Brain microvascular endothelial cell (primary cell): Measurements from ENCODE around the gene EXOC6.

ENCODE experiments used
- DNase-seq: peaks from one replicate; pipeline ENCODE4 v3.0.0-alpha.2; 2020
- H3K27ac ChIP-seq: fragments of 250-450 bp; sonication (Bioruptor Pico); 2 replicates; pipeline ENCODE4 v1.5.1; 2020; ENCODE audit warnings: mild to moderate bottlenecking, moderate library complexity
- H3K27me3 ChIP-seq: fragments of 250-450 bp; sonication (Bioruptor Pico); replicated peaks from 2 replicates; pipeline ENCODE4 v1.5.1; 2020; ENCODE audit warnings: mild to moderate bottlenecking
- H3K36me3 ChIP-seq: fragments of 250-450 bp; sonication (Bioruptor Pico); replicated peaks from 2 replicates; pipeline ENCODE4 v1.5.1; 2020; ENCODE audit warnings: mild to moderate bottlenecking
- H3K4me3 ChIP-seq: 2 replicates; pipeline ENCODE4 v1.5.1; 2011; ENCODE audit warnings: low read depth, mild to moderate bottlenecking, control low read depth, low read length, moderate library complexity
- in situ Hi-C: cut with HindIII; loops from 2 replicates; pipeline ENCODE4 v1.10.0; 2017; ENCODE audit warnings: low sequenced_read_pairs, low pct_ligation_motif_present
- TF ChIP-seq, protein P1 (sequence below): IDR thresholded peaks from 2 replicates; pipeline ENCODE4 v1.5.1; 2011; ENCODE audit warnings: low read depth, mild to moderate bottlenecking, moderate library complexity, low read length, control low read depth, inconsistent platforms; ENCODE audit errors: missing control alignments

Gene EXOC6

DNA sequence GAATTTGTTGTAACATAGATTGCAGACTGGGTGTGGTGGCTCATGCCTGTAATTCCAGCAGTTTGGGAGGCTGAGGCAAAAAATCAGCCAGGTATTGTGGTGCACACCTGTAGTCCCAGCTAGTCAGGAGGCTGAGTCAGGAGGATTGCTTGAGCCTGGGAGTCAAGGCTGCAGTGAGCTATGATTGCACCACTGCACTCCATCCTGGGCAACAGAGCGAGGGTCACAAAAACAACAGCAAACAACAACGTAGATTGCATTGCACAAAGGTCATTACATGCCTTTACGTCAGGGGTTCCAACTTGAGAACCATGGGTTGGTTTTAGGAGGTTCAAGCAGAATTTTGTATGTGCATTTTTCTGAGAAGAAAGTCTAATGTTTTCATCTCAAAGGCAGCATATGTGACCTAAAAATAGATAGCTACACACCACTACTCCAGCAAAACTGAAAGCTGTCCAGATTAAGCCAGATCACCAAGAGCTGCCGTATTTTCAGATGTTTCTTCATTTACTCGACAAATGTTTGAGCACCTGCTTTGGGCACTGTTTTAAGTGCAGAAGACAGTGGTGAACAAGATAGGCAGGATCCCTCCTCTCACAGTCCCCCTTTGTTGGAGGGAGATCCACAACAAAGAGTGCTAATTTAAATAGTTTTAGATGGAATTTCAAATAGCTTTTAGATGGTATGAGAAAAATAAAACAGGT is 183.9 kb downstream of the EXOC6 start:
- Histone ChIP-seq H3K4me3 (no peak overlapping the region), H3K36me3 (no peaks in the 10 kb centered on the region), H3K27ac (no peak overlapping the region), H3K27me3 (no peaks in the 10 kb centered on the region)
- TF ChIP-seq, protein P1, sequence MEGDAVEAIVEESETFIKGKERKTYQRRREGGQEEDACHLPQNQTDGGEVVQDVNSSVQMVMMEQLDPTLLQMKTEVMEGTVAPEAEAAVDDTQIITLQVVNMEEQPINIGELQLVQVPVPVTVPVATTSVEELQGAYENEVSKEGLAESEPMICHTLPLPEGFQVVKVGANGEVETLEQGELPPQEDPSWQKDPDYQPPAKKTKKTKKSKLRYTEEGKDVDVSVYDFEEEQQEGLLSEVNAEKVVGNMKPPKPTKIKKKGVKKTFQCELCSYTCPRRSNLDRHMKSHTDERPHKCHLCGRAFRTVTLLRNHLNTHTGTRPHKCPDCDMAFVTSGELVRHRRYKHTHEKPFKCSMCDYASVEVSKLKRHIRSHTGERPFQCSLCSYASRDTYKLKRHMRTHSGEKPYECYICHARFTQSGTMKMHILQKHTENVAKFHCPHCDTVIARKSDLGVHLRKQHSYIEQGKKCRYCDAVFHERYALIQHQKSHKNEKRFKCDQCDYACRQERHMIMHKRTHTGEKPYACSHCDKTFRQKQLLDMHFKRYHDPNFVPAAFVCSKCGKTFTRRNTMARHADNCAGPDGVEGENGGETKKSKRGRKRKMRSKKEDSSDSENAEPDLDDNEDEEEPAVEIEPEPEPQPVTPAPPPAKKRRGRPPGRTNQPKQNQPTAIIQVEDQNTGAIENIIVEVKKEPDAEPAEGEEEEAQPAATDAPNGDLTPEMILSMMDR: no peak
- no peak for DNase-seq
- in situ Hi-C loops: no loop called here

DNA sequence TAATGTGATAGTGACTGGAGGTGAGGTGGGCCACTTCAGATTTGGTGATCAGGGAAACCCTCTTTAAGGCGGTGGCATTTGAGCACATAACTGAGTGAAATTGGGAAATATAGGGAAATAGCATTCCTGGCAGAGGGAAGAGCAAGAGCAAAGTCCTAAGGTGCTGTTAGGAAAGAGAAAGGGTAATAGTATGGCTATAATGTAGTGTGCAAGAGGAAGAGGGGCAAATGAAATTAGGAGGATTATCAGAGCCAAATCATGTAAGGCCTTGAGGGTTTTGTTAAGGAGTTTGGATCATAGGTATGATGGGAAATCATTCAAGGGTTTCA is 184.5 kb downstream of the EXOC6 start:
- no peaks in the 10 kb centered on the region for H3K27me3 ChIP-seq
- no peak overlapping the region for H3K4me3 ChIP-seq
- TF ChIP-seq, protein P1: no peak
- DNase-seq: no peak
- in situ Hi-C loops: no loop called here
- no peak overlapping the region for H3K27ac ChIP-seq
- H3K36me3 ChIP-seq: no peaks in the 10 kb centered on the region

DNA sequence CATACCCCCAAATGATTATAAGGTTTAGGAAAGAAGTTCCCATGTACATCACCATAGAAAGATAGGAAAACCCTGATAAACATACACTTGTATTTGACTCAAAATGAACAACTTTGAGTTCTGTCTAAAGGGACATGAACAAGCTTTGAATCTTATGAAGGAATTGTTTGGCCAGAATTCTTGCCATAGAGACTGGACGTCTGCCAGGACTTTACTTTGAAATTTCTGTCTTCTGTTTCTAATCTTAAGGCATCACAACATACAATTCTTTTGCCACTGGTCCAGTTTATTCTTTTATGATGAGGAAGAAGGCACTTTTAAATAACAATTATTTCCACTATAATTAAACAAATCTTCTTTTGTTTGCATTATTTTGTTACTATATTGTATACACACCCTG is 186.1 kb downstream of the EXOC6 start:
- Histone ChIP-seq H3K27ac (no peak overlapping the region), H3K4me3 (no peak overlapping the region), H3K36me3 (no peaks in the 10 kb centered on the region), H3K27me3 (no peaks in the 10 kb centered on the region)
- in situ Hi-C loops: no loop called here
- no peak for DNase-seq
- TF ChIP-seq, protein P1: no peak

DNA sequence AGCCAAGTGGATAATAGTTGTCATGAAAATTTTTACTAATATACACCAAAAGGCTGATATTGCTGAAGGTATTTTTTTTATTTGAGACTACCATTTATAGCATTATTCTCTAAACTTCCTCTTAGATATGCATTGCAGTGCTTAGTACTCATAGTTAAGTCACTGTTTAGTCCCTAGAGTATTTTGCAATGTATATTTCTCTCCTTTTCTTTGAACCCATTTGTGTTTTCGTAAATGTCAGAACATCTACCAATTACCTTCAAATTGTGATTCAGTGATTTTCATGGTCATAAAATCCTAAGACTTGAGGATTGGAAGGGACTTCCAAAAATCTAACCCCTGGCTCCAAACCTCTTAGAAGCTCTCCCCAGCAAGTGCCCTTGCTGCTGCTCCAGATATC is 190.8 kb downstream of the EXOC6 start:
- H3K27me3 ChIP-seq: no peaks in the 10 kb centered on the region
- DNase-seq: no peak
- TF ChIP-seq, protein P1: no peak
- in situ Hi-C loops: no loop called here
- H3K4me3 ChIP-seq: no peak overlapping the region
- H3K36me3 ChIP-seq: no peaks in the 10 kb centered on the region
- H3K27ac ChIP-seq: no peak overlapping the region

DNA sequence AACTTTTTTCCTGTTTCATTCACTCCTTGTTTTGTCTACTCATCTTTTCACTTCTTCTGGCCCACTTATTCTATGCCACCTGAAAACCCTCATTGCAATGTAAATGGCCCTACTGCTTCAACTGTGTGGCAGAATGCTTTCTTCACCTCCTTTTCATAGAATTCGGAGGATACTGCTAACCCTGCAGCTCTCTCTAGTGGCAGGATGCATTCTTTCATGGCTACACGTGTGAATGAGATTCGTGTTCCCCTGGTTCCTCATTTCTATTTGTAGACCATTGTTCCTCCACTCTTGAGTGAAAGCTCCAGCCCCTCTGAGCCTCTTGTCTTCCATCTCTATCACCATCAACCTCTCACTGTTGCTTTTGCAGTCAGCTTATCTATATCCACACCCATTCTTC is 191.4 kb downstream of the EXOC6 start:
- TF ChIP-seq, protein P1: peak; percentile 76
- no peaks in the 10 kb centered on the region for H3K36me3 ChIP-seq
- no peak overlapping the region for H3K4me3 ChIP-seq
- H3K27me3 ChIP-seq: no peaks in the 10 kb centered on the region
- no peak overlapping the region for H3K27ac ChIP-seq
- in situ Hi-C loops: no loop called here
- DNase-seq: peak; percentile 40

DNA sequence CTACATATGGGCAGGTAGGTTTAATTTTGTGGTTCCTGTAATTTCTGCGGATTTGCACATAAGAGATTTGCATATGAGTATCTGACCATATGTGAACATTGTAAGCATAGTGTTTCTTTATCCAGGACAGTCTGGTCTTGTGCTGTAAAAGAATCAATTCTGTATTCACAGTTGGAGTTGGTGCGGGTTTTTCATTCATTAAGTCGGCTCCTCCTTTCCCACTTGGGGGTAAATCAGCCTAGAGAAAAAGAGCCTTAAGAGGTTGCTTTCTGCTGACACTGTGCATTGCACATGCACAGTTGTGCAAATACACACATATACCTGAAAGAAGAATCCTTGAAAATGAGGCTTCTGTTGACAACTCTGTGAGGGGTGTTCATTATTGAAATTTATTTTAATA is 206.2 kb downstream of the EXOC6 start:
- H3K27me3 ChIP-seq: no peaks in the 10 kb centered on the region
- H3K36me3 ChIP-seq: no peaks in the 10 kb centered on the region
- no peak overlapping the region for H3K4me3 ChIP-seq
- TF ChIP-seq, protein P1: no peak
- H3K27ac ChIP-seq: no peak overlapping the region
- DNase-seq: no peak
- in situ Hi-C loops: no loop called here
